ENCODE measurements around the gene MEST.
"Not testable (repeated sequence)": the region's sequence is repeated elsewhere in the genome, so short reads cannot be mapped to it uniquely, and the experiment has no call there.

Gene MEST

GRCh38 chr7:130491841-130492522 lies at the start of gene MEST:
TSS of gene MEST (plus strand) at chr7:130492085. CDS start at chr7:130492314, 229 bp downstream.
- DNase-seq, result peak; percentile 63

DNA sequence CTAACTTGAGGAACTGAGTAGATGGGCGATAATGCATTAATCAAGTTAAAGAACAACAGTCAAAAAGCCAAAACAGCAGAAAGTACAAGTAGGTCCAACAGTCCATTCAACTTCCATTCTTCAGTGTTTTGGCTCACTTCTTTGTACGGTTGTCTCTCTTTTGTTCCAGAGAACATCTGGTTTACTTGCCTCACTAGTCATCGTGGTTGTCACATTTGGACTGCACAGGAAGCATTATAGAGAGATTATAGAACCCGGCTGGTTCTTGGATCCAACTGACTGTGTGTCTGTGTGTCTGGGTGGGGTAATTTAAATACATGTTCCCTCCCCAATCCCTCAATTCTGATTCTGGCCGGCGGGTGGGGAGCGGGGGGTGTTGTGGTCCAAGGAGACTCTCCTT lies 49.3 kb upstream of the MEST start:
- no peak for DNase-seq

- no peak for DNase-seq
Measured at GRCh38 chr7:130444234-130444633, 47.7 kb upstream of the MEST start.

DNA sequence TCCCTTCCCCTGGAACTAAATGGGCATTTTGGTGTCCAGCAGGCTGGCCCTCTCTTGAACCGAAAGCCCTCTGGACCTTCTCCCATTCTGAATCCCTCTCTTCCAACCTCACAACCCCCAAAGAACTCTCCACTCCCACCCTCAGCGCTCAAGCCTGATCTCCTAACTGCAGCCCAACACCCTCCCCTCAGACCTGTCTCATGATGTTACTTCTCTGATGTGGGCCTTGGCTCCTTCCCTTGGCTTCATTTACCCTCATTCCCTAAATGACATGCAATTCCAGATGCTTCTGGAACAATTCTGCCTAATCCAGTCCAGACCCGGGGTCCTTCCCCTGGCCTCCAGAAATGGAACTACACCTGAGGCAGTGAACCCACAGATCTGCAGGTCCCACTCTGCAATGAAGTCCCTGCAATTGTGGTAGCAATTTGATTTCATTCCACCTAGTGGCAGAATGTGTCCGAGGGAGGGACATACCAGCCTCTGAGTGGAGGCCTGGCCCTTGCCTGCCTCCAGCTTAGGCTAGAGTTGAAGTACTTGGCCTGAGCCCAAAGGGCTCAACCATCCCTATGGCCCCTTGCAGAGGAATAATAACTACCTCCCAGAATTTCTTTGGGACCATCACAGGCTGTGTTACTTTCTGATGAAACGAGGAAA lies 47.0 kb upstream of the MEST start:
- DNase-seq, result no peak

GRCh38 chr7:130446259-130446658 lies 45.6 kb upstream of the MEST start:
- no peak for DNase-seq

DNA sequence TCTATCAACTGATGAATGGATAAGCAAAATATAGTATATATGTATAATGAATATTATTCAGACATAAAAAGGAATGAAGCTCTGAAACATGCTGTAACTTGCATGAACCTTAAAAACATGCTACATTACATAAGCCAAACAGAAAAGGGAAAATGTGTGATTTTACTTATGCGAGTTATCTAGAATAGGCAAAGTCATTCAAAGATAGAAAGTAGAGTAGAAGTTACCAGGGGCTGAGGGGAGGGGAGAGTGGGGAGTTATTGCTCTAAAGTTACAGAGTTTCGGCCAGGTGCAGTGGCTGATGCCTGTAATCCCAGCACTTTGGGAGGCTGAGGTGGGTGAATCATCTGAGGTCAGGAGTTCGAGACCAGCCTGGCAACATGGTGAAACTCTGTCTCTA lies 40.5 kb upstream of the MEST start:
- DNase-seq, result not testable (repeated sequence)

- DNase-seq, result no peak
Measured at GRCh38 chr7:130452951-130453350, 38.9 kb upstream of the MEST start.

- DNase-seq, result no peak
Measured at GRCh38 chr7:130454959-130455358, 36.9 kb upstream of the MEST start.

- DNase-seq, result no peak
Measured at GRCh38 chr7:130458257-130458656, 33.6 kb upstream of the MEST start.

- DNase-seq, result no peak
Measured at GRCh38 chr7:130461272-130461671, 30.6 kb upstream of the MEST start.

GRCh38 chr7:130463553-130464434 lies 28.1 kb upstream of the MEST start:
- no peak for DNase-seq

- no peak for DNase-seq
Measured at GRCh38 chr7:130468612-130469011, 23.3 kb upstream of the MEST start.

GRCh38 chr7:130471974-130472373 lies 19.9 kb upstream of the MEST start:
- DNase-seq, result no peak

GRCh38 chr7:130473289-130473688 lies 18.6 kb upstream of the MEST start:
- DNase-seq, result no peak

- peak; percentile 61 for DNase-seq
Measured at GRCh38 chr7:130473876-130474275, 18.0 kb upstream of the MEST start.

- DNase-seq, result no peak
Measured at GRCh38 chr7:130475776-130476175, 16.1 kb upstream of the MEST start.

- DNase-seq, result no peak
Measured at GRCh38 chr7:130476297-130477150, 15.4 kb upstream of the MEST start.

- DNase-seq, result no peak
Measured at GRCh38 chr7:130478991-130479390, 12.9 kb upstream of the MEST start.

DNA sequence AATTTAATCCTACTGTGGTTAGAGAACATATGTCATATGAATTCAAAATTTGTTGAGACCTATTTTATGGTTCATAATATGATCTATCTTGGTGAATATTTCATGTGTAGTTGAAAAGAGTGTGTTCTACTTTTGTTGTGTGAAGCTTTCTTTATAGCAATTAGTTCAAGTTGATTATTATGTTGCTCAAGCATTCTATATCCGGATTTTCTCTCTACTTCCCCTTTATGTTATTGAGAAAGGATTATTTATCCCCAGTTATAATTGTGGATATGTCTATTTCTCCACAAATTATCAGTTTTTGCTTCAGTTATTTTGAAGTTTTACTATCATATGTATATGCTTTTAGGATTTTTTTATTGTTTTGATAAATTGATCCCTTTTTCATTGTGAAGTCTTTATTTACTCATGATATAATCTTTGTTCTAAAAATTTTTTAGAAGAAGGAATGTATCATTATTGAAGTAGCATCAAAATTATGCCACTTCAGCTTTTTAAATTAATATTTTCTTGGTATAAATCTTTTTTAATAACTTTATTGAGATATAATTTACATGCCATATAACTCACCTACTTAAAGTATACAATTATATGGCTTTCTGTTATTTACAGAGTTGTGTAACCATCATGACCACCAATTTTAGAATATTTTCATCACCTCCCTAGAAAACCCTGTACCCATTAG lies 12.0 kb upstream of the MEST start:
- no peak for DNase-seq

DNA sequence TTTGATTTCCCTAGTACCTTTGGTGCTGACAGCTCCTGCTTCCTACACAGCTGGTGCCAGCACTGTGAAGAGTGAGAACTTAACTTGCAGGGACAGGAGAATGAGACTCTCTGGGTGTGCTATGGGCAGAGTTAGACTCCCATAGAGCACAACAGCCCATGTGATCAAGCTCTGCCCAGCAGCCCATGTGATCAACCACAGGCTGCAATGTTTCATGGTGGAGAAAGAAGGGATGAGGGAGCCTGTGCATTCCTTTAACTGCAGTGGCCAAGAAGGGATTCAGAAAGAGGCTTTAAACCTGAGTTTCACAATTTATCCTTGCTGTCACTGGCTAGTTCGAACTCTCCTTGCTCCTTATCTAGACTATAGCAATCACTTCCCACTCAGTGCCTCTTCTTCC lies 10.0 kb upstream of the MEST start:
- DNase-seq, result no peak

DNA sequence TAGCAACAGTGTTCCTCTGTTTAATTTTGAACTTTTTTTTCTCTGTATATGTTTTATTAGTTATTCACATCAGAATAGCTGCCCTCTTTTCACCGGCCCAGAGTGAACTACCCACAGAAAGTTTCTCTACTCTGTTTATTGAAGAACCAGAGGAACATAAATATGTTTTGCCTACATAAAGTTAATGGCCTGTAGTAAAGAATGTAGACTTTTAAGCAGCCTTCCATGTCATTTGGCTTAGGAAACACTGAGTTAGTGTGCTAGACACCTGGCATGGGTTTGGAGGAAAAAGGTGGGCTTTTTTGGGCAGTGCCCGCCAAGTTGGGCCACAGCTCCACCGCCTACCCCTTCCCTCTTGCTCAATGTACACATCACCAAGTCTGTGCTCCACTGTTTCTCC lies 8.9 kb upstream of the MEST start:
- DNase-seq, result no peak

GRCh38 chr7:130485734-130486113 lies 6.2 kb upstream of the MEST start:
- DNase-seq, result no peak
